K562 treated with DMSO at 1 percent for 4 hours (cell line): Measurements from ENCODE around the gene SMTNL1. TPM values are rescaled to one million over a fixed set of nuclear protein-coding genes. Genes with fewer than 3 reads are reported as not detected.

Source experiments
- total RNA-seq: library from RNA; unstranded; fragments of 300-600 nt; gene quantifications from 2 replicates; pipeline ENCODE4 v1.2.3, GENCODE V29; 2022; ENCODE audit not compliant: insufficient read depth

The SMTNL1 gene, protein sequence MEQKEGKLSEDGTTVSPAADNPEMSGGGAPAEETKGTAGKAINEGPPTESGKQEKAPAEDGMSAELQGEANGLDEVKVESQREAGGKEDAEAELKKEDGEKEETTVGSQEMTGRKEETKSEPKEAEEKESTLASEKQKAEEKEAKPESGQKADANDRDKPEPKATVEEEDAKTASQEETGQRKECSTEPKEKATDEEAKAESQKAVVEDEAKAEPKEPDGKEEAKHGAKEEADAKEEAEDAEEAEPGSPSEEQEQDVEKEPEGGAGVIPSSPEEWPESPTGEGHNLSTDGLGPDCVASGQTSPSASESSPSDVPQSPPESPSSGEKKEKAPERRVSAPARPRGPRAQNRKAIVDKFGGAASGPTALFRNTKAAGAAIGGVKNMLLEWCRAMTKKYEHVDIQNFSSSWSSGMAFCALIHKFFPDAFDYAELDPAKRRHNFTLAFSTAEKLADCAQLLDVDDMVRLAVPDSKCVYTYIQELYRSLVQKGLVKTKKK
- total RNA-seq = 0.80 TPM in 1 of 2 replicates, not detected in the other

DNA sequence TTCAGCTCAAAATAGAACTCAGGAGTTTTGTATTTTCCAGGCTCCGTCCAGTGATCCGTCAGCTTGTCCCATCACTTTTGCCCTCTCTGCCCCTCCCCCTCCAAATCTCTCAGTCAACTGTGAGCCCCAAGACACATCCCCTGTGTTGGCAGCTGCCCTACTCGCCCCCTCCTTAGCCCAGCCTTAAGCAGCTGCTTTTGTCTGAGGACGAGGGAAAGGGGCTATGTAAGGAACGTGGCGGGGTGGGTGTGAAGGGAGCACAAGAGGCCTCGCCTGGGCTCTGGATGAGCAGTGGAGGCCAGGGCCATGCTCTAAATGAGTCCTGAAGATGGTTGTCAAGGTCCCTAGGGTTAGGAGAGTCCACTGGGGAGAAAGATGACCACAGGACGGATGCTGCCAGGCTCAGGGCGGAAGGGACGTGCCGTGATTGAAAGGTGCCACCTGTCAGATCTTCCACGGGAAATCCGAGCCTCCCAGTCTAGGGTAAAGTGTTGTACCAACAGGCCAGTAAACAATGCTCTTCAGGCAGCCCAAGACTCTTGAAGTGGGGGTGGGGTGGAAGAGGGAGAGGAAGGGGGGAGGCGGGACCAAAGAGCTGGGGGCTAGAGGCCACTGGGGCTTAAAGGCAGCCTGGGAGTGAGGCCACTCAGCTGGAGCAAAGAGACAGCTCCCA lies at the start of gene SMTNL1:
TSS of gene SMTNL1 (plus strand) at position 649 of the 673 bp plus-strand sequence. CDS start 5,048 bp downstream, outside the sequence.

DNA sequence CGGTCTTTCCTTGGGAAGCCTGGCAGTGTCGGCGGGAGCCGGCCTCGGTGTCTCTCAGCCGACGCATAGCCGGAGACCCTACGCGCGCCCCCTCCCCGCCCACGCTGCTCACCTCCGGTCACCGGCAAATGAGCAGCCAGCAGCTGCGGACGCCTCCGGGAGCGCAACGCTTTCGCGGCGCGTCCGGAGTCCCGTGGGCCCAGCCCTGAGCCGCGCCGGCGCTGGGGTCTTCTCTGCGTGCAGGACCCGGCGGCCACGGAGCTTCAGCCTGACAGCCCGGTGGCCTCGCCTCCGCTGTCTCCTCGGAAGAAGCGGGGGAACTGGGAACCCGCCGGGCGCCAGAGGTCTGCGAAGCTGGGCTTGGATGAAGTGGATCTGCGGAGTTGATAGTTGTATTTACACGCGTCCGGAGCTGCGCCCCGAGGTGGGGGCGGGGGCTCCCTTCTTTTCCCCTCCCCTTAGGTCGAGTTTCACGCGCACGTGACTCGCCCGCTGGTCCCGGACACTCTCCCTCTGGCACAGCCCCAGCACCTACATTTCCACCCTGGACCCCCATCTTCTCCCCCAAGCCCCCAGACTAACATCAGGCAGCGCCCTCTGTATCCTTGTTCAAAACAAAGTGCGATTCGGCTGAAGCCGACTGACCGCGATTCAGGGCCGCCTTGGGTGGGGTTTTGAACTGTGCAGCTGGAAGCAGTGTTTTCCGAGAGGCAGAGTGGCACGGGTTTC lies 21.9 kb upstream of the SMTNL1 start, which contains the start of gene SLC43A1:
TSS of gene SLC43A1 (minus strand) at position 371 of the 729 bp plus-strand sequence. CDS start 1,591 bp downstream, outside the sequence.

DNA sequence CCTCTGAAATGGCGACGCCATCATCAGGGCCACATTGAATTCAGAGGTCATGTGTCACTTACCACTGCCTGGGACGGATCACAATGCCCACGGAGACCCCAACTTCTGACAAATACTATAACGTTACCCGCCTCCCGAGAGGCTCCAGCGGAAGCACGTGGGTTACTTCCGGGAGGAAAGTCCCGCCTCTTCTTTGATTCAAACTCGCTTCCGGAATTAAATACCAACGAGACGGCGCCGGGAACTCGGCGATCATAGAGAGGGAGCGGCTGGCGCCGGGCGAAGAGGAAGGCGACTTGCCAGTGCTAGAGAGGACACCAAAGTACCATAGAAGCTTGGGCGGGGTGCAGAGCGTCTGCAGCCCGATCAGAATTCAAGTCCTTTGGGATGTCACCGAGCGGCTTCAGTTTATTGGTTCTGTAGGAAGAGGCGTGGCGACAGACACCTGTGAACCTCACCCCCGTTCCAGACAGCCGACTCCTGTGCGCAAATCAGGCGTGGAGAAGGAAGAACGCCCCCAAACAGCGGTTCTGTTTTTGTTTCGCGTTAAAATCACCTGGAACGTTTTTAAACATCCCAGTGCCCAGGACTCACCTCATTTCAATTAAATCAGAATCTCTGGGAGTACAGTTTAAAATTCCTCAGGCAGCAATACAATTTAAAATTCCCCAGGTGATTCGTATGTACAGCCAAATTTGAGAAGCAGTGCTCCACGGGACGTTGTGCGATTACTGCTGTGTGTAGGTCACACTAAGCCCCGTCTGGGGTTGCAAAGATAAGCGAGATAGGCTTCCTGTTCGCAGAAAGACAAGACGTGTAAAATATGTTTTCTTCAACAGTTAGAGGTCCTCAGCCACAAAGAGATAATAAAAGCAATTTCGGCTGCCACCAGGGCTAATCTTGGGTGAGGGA lies 6.5 kb upstream of the SMTNL1 start, which contains the start of gene TIMM10:
TSS of gene TIMM10 (minus strand) at position 159 of the 912 bp plus-strand sequence. CDS start 565 bp downstream, outside the sequence.

DNA sequence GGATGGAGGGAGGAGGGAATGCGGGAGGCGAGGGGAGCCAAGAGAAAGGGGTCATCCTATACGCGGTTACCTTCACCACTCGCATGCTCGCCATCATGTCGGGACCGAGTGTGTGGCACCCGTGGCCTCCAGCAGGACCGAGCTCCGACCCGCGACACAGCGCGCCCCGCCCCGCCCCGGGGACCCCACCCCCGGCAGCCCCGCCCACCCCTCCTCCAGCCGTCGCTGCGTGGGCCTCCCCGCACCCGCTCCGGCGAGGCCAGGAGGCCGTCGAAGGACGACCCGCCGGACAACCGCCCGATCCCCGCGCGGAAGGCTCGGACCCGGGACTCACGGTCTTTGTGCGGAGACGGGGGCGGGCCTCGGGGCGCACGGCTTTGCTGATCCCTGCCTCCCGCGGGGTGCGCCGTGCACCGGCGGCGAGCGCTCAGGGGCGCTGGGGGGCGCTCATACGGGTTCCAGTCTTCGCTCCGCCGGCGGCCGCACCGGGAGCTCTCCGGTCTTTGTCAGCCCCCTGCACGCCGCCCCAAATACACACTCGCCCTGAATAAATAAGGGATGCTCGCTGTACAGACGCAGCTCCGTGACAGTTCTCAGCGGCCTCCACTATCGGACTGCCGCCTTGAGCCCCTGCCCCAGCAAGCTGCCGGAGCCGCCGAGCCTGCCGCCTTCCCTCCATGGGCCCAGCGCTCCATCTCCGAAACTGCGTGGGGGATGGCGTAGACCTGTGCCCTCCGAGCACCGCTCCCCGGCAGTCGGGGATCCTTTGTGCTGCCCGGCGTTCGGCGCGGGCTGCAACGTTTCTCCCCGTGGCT lies 30.3 kb downstream of the SMTNL1 start, which contains the start of gene UBE2L6:
TSS of gene UBE2L6 (minus strand) at position 158 of the 815 bp plus-strand sequence. CDS start at position 97, 61 bp downstream.

DNA sequence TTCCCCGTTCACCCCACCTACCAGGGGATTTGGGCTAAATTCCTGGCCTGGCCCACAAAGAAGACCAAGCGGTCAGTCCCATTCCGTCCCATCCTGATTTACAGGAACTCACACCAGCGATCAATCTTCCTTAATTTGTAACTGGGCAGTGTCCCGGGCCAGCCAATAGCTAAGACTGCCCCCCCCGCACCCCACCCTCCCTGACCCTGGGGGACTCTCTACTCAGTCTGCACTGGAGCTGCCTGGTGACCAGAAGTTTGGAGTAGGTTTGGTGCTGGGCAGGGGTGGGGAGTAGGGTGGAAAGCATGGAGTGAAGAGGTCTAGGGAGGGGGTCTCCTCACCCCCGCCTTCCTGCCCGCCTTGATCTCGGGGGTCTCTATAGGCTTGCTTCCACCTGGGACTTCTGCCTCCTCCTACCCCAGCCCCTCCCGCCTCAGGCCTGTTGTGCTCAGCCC lies 60.1 kb downstream of the SMTNL1 start, which contains the start of gene SERPING1:
TSS of gene SERPING1 (plus strand) at position 225 of the 455 bp plus-strand sequence. CDS start 586 bp downstream, outside the sequence.

Other genes with a start within 250 kb of the SMTNL1 start
- 22.2 and 31.1 TPM in 2 replicates for gene TNKS1BP1, start 212.6 kb upstream of the SMTNL1 start, total RNA-seq
- 166 and 177 TPM in 2 replicates for gene SSRP1, start 201.7 kb upstream of the SMTNL1 start, total RNA-seq
- gene P2RX3, start 199.2 kb upstream of the SMTNL1 start, total RNA-seq = not detected in 2 replicates
- gene PRG3, start 156.4 kb upstream of the SMTNL1 start, total RNA-seq = not detected in 2 replicates
- 33.0 and 59.3 TPM in 2 replicates for gene PRG2, start 146.9 kb upstream of the SMTNL1 start, total RNA-seq
- gene SLC43A3, start 110.5 kb upstream of the SMTNL1 start, total RNA-seq = 82.6 and 138 TPM in 2 replicates
- gene RTN4RL2, start 77.1 kb upstream of the SMTNL1 start, total RNA-seq = 5.8 TPM in 2 replicates
- 95.1 and 105 TPM in 2 replicates for gene SLC43A1, start 21.9 kb upstream of the SMTNL1 start, total RNA-seq
- 24.9 and 45.6 TPM in 2 replicates for gene TIMM10, start 6.8 kb upstream of the SMTNL1 start, total RNA-seq
- 95.6 and 107 TPM in 2 replicates for gene UBE2L6, start 30.1 kb downstream of the SMTNL1 start, total RNA-seq
- gene SERPING1, start 60.1 kb downstream of the SMTNL1 start, total RNA-seq = 1.6 TPM in 1 of 2 replicates, not detected in the other
- 1.6 and 2.7 TPM in 2 replicates for gene YPEL4, start 112.3 kb downstream of the SMTNL1 start, total RNA-seq
- 23.3 and 24.1 TPM in 2 replicates for gene CLP1, start 120.2 kb downstream of the SMTNL1 start, total RNA-seq
- gene ZDHHC5, start 130.5 kb downstream of the SMTNL1 start, total RNA-seq = 30.9 and 32.6 TPM in 2 replicates
- gene MED19, start 174.6 kb downstream of the SMTNL1 start, total RNA-seq = 25.1 and 25.7 TPM in 2 replicates
- 101 and 113 TPM in 2 replicates for gene TMX2, start 175.0 kb downstream of the SMTNL1 start, total RNA-seq
- gene SELENOH, start 203.9 kb downstream of the SMTNL1 start, total RNA-seq = 258 and 301 TPM in 2 replicates
- not detected in 2 replicates for gene BTBD18, start 214.2 kb downstream of the SMTNL1 start, total RNA-seq
- gene CTNND1, start 224.2 kb downstream of the SMTNL1 start, total RNA-seq = 37.7 and 38.5 TPM in 2 replicates